A673 (cell line): ENCODE measurements around the gene SLC2A8. TPM values are rescaled to one million over a fixed set of nuclear protein-coding genes. Genes with fewer than 3 reads are reported as not detected.

Experiments used
- BruUV-seq: library from RNA; stranded (reverse); fragments of 400-500 nt; replicated peaks from 2 replicates; lab custom pipeline; 2021; lab: Mats Ljungman, UMichigan
- CTCF ChIA-PET: fragments of 300-600 bp; sonication (Branson Sonifier 250); formaldehyde crosslinking; loops from one replicate; lab custom pipeline; 2022; ENCODE audit warnings: antibody characterized with exemption; lab: Charles Lee
- POLR2A ChIA-PET: fragments of 300-600 bp; sonication (Branson Sonifier 250); formaldehyde crosslinking; loops from one replicate; lab custom pipeline; 2022; ENCODE audit warnings: antibody characterized with exemption; ENCODE audit not compliant: low non-redundant PET; lab: Charles Lee
- DNase-seq: peaks from one replicate; pipeline ENCODE4 v3.0.0-alpha.2; 2015; ENCODE audit warnings: low spot score
- H3K27ac ChIP-seq: fragments of 200-600 bp; sonication (generic); 2 replicates; pipeline ENCODE4 v1.5.1; 2016; ENCODE audit warnings: mixed run types, low read depth, mild to moderate bottlenecking, mixed read lengths, antibody characterized with exemption, low read length; ENCODE audit not compliant: poor library complexity, severe bottlenecking
- H3K27me3 ChIP-seq: fragments of 200-600 bp; sonication (generic); replicated peaks from 2 replicates; pipeline ENCODE4 v1.6.1; 2017; ENCODE audit warnings: mixed run types, low read depth, mild to moderate bottlenecking, mixed read lengths, antibody characterized with exemption, low read length; ENCODE audit not compliant: insufficient read depth, poor library complexity
- H3K36me3 ChIP-seq: fragments of 200-600 bp; sonication (generic); 2 replicates; pipeline ENCODE4 v1.6.1; 2016; ENCODE audit warnings: mixed run types, mild to moderate bottlenecking, mixed read lengths, antibody characterized with exemption, low read length; ENCODE audit not compliant: insufficient read depth, poor library complexity, severe bottlenecking
- H3K4me1 ChIP-seq: fragments of 200-600 bp; sonication (generic); 2 replicates; pipeline ENCODE4 v1.6.1; 2017; ENCODE audit warnings: mixed run types, mild to moderate bottlenecking, mixed read lengths, antibody characterized with exemption, low read length; ENCODE audit not compliant: insufficient read depth, poor library complexity, severe bottlenecking
- H3K4me3 ChIP-seq: fragments of 200-600 bp; sonication (generic); 2 replicates; pipeline ENCODE4 v1.5.1; 2016; ENCODE audit warnings: low read depth, mixed run types, mild to moderate bottlenecking, mixed read lengths, low read length; ENCODE audit not compliant: poor library complexity, severe bottlenecking
- H3K9me3 ChIP-seq: fragments of 200-600 bp; sonication (generic); 2 replicates; pipeline ENCODE4 v1.6.1; 2016; ENCODE audit warnings: mixed run types, low read depth, mild to moderate bottlenecking, mixed read lengths, antibody characterized with exemption, low read length; ENCODE audit not compliant: poor library complexity, severe bottlenecking
- EZH2 ChIP-seq: fragments of 200-600 bp; sonication (generic); IDR thresholded peaks from 2 replicates; pipeline ENCODE4 v1.6.1; 2017; ENCODE audit warnings: borderline replicate concordance, low read depth, mild to moderate bottlenecking, mixed read lengths, antibody characterized with exemption, low read length; ENCODE audit not compliant: poor library complexity, severe bottlenecking
- intact Hi-C: fragments of 100-400 bp; cut with micrococcal nuclease; formaldehyde crosslinking; loops from one replicate; pipeline ENCODE4 v1.10.0; 2022; ENCODE audit not compliant: unreplicated experiment
- total RNA-seq: library from RNA; stranded (reverse); gene quantifications from 2 replicates; pipeline ENCODE4 v1.2.3, GENCODE V29; 2021
- TF ChIP-seq, protein P1 (sequence below): fragments of 300-800, 200-600 bp; sonication (generic); conservative IDR thresholded peaks from 2 replicates; pipeline ENCODE4 v1.5.1; 2017; ENCODE audit warnings: low read depth, mild to moderate bottlenecking, antibody characterized with exemption, low read length, moderate library complexity, mixed read lengths

The SLC2A8 gene
- total RNA-seq, 1 experiment from 2014 or later, result 12.7 TPM

DNA sequence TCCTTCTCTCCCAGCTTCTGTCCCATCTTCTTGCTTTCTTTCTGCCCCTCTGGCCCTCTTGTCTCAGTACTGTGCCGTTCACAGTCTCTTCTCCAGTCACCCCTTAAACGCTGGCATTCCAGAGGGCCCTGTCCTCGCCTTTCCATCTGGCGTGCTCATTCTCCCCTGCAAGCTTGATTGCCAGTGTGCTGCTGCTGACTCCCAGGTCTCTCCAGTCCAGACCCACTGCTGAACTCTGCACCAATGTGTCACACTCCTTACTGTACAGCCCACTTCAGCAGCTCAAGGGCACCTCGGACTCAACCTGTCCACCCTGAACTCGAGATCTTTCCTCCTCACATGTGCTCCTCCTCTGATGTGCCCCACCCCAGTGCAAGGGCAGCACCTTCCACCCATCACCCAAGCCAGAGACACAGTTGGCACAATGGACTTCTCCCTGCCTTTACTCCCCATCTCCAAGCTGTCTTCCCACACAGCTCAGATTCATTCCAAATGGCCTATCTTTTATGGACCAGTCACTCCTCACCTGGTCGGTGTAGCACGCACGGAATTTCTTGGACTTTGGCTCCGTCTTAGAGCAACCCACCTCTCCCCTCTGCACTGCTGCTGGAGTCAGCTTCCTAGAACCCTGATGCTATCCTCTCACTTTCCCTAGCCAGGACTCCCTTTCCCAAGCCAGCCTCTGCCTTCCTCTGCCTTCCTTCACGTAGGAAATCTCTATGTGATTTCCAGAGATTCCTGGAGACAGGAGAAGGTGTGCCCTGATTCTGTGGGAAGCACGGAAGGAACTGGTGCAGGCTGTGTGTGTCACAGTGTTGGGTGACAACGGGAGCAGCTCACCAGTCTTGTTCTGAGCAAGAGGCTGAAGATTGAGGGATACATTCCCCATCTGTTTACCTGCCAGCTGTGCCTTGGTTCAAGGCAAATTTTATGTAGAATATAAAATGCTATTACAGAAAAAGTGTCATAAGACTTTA lies 26.0 kb upstream of the SLC2A8 start:
- ChIA-PET CTCF (no interaction called here), POLR2A (no interaction called here)
- Histone ChIP-seq H3K36me3 (no peaks in the 10 kb centered on the region), H3K4me1 (no peaks in the 10 kb centered on the region), H3K9me3 (no peaks in the 10 kb centered on the region), H3K27me3 (no peaks in the 10 kb centered on the region), H3K4me3 (no peak overlapping the region), H3K27ac (no peak overlapping the region)
- no TSS peak for BruUV-seq
- intact Hi-C loops, result no loop called here
- TF ChIP-seq, protein P1, sequence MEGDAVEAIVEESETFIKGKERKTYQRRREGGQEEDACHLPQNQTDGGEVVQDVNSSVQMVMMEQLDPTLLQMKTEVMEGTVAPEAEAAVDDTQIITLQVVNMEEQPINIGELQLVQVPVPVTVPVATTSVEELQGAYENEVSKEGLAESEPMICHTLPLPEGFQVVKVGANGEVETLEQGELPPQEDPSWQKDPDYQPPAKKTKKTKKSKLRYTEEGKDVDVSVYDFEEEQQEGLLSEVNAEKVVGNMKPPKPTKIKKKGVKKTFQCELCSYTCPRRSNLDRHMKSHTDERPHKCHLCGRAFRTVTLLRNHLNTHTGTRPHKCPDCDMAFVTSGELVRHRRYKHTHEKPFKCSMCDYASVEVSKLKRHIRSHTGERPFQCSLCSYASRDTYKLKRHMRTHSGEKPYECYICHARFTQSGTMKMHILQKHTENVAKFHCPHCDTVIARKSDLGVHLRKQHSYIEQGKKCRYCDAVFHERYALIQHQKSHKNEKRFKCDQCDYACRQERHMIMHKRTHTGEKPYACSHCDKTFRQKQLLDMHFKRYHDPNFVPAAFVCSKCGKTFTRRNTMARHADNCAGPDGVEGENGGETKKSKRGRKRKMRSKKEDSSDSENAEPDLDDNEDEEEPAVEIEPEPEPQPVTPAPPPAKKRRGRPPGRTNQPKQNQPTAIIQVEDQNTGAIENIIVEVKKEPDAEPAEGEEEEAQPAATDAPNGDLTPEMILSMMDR, result no peak
- no peak for TF ChIP-seq EZH2
- no peak for DNase-seq

DNA sequence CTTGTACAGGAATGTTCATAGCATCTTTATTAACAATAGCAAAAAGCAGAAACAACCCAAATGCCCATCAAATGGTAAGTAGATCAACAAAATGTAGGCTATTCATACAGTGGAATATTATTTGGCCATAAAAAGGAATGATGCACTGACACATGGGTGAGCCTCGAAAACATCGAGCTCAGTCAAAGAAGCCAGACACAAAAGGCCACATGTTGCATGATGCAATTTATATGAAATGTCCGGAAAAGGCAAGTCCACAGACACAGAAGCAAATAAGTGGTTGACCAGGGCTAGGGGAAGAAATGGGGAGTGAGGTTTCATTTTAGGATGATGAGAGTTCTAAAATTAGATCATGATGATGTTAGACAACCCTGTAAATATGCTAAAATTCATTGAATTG lies 16.5 kb upstream of the SLC2A8 start:
- ChIA-PET POLR2A (no interaction called here), CTCF (no interaction called here)
- intact Hi-C loops, result no loop called here
- Histone ChIP-seq H3K4me3 (no peak overlapping the region), H3K9me3 (no peaks in the 10 kb centered on the region), H3K27me3 (no peaks in the 10 kb centered on the region), H3K4me1 (no peaks in the 10 kb centered on the region), H3K36me3 (no peaks in the 10 kb centered on the region), H3K27ac (no peak overlapping the region)
- no TSS peak for BruUV-seq
- no peak for DNase-seq
- TF ChIP-seq, protein P1, result no peak
- TF ChIP-seq EZH2, result no peak

DNA sequence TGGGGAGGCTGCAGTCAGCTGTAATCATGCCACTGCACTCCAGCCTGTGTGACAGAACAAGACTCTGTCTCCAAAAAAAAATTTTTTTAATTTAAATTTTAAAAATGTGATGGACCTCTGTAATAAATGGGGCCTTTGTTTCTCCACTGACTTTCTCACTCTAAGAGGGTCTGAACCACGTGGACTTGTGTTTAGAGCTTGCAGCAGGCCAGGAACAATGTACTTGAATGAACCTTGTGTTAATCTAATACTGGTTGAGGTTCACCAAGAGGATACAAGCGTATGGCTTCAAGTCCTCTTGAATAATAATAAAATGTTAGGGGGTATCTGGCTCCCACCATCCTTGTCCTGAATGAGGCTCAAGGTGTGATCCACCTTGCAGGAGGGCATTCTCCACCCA lies 14.4 kb upstream of the SLC2A8 start:
- no peak for DNase-seq
- Histone ChIP-seq H3K9me3 (no peaks in the 10 kb centered on the region), H3K27me3 (no peaks in the 10 kb centered on the region), H3K36me3 (no peaks in the 10 kb centered on the region), H3K27ac (no peak overlapping the region), H3K4me3 (no peak overlapping the region), H3K4me1 (no peaks in the 10 kb centered on the region)
- BruUV-seq, result no TSS peak
- no peak for TF ChIP-seq EZH2
- TF ChIP-seq, protein P1, result no peak
- POLR2A ChIA-PET, result no interaction called here
- CTCF ChIA-PET, result interaction anchor here (0.6 kb wide), 1 partner anchor 158 kb away, joined by 7 read pairs; no protein-coding TSS in a partner anchor
- intact Hi-C loops, result no loop called here
